ENCODE measurements around the gene CES3. TPM values are rescaled to one million over a fixed set of nuclear protein-coding genes. Genes with fewer than 3 reads are reported as not detected.

Gene CES3
- total RNA-seq, 6 experiments from 2014 or later, result 0.06 to 0.39 (median 0.14) TPM; not detected in 1

DNA sequence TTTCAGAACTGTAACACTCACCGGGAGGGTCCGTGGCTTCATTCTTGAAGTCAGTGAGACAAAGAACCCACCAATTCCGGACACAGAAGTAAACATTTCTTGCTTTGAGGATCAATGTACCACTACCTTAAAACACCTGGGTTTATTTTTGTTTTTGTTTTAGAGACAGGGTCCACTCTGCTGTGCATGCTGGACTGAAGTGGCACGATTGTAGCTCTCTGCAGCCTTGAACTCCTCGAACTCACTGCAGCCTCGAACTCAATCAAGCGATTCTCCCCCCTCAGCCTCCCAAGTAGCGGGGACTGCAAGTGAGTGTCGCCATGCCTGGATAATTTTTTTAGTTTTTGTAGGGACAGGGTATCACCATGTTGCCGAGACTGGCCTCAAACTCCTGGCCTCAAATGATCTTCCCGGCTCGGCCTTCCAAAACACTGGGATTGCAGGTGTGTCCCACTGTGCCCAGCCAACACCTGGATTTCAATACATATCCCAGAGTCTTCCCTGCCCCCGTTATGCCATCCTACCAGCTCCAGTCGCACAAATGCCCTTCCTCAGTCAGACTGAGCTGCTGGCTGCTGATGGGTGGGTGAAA is 14.3 kb downstream of the CES3 start:
- no peak overlapping the region for H3K27ac Mint-ChIP-seq
- H3K27me3 Mint-ChIP-seq (ENCODE audit: insufficient read depth), result peaks cover 3% of the 10 kb centered on the region
- TF ChIP-seq, protein P1, sequence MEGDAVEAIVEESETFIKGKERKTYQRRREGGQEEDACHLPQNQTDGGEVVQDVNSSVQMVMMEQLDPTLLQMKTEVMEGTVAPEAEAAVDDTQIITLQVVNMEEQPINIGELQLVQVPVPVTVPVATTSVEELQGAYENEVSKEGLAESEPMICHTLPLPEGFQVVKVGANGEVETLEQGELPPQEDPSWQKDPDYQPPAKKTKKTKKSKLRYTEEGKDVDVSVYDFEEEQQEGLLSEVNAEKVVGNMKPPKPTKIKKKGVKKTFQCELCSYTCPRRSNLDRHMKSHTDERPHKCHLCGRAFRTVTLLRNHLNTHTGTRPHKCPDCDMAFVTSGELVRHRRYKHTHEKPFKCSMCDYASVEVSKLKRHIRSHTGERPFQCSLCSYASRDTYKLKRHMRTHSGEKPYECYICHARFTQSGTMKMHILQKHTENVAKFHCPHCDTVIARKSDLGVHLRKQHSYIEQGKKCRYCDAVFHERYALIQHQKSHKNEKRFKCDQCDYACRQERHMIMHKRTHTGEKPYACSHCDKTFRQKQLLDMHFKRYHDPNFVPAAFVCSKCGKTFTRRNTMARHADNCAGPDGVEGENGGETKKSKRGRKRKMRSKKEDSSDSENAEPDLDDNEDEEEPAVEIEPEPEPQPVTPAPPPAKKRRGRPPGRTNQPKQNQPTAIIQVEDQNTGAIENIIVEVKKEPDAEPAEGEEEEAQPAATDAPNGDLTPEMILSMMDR (IDR thresholded peaks at IDR 0.05), result no peak

DNA sequence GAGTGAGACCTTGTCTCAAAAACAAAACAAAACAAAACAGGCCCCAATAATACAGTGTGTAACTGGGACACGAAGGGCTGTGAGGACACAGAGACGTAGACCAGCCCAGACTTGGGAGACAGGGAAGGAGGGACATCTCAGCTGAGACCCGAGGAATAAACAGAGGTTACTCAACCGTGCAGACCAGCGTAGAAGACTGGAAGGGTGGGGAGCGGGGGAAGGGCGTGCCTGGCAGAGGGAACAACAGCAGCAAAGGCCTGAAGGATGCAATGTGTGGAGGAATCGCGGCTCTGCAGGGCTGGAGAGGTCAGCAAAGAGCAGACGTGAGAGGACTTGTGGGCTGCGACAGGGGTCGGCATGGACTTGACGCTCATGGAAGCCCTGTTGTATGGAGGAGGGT is 15.7 kb downstream of the CES3 start:
- DNase-seq, result no peak
- no peaks in the 10 kb centered on the region for H3K36me3 Mint-ChIP-seq (ENCODE audit: low read depth)
- H3K27ac Mint-ChIP-seq, result no peak overlapping the region
- H3K27me3 Mint-ChIP-seq (ENCODE audit: insufficient read depth), result peaks cover 3% of the 10 kb centered on the region
- H3K4me1 Mint-ChIP-seq (ENCODE audit: low read depth), result peaks cover 8% of the 10 kb centered on the region
- no peaks in the 10 kb centered on the region for H3K9me3 Mint-ChIP-seq
- H3K4me3 Mint-ChIP-seq, result no peak overlapping the region
- TF ChIP-seq, protein P1 (IDR thresholded peaks at IDR 0.05), result no peak

More for the DNA sequence above, 14.3 kb downstream of the CES3 start:
- Mint-ChIP-seq H3K4me1 (ENCODE audit: low read depth) (peaks cover 20% of the 10 kb centered on the region), H3K36me3 (ENCODE audit: low read depth) (no peaks in the 10 kb centered on the region), H3K9me3 (no peaks in the 10 kb centered on the region), H3K4me3 (no peak overlapping the region)
- no peak for DNase-seq

DNA sequence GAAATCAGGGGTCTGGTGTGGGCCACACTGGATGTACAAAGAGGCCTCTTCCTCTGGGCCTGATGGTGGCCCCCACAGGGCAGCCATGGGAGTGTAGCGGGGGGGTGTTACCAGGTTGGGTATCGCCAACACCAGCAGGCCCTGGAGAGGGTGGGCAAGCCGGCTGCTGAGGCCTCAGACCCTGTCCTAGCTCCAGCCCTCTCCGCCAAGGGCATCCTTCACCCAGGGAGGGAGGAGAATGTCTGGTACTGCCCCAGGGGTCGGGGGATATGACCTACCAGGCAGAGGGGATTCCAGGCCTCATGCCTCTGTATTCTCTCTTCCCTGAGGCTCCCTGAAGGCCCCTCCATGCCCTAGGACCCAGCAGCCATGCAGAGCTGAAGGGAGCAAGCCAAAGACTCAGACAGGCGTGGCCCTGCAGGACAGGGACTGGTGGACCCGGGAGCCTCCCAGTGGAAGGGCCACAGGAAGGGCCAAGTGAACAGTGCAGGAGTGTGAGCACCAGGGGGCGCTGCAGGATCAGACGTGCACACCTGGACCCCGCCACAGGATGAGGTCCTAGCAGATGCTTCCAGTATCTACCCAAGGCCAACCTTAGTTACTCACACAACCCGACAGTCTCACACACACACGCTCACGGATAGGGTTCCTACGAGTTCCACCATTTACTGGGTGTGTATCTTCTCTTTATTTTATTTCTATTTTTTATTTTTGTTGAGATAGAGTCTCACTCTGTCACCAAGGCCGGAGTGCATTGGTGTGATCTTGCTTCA is 16.5 kb downstream of the CES3 start:
- Mint-ChIP-seq H3K4me3 (no peak overlapping the region), H3K27ac (no peak overlapping the region), H3K36me3 (ENCODE audit: low read depth) (no peaks in the 10 kb centered on the region), H3K4me1 (ENCODE audit: low read depth) (peaks cover 6% of the 10 kb centered on the region; the same call in 1 of the 2 replicates), H3K9me3 (no peaks in the 10 kb centered on the region), H3K27me3 (ENCODE audit: insufficient read depth) (peaks cover 10% of the 10 kb centered on the region)
- TF ChIP-seq, protein P1 (IDR thresholded peaks at IDR 0.05), result peak; percentile 99
- DNase-seq, result peak; percentile 70

DNA sequence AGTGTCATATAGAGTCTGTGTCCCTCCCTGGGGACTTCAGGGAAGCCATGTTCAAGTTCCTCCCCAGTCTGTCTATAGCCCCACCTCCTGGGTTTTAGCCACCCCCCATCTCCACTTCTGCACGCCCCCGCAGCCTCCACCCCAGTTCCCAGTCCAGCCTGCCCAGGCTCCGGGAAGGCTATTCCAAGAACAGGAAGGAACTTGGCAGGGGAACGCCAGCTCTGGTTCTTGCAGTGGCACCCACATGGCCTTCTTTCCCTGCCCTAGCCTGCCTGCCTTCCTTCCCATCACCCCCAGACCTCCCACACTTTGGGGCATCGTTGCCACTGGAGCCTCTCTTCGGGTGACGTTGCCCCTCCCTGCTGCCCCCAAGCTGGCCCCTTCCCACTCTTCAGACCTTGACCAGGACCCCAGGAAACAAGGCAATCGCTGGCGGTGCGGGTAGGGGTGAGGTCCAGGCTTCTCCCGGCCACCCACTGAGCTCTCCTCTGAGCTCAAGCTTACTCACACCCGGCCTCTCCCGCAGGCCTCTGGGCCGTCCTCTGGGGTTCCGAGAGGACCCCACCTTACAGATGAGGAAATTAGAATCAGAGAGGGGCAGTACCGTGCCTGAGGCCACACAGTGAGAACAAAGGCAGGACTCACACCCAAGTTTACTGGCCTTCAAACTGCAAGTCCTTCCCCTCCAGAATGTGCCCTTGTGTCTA is 18.1 kb downstream of the CES3 start:
- Mint-ChIP-seq H3K4me3 (no peak overlapping the region), H3K27ac (no peak overlapping the region), H3K9me3 (no peaks in the 10 kb centered on the region), H3K4me1 (ENCODE audit: low read depth) (0 out of 2 replicates have a peak, but pooled peaks cover 6% of the 10 kb centered on the region), H3K27me3 (ENCODE audit: insufficient read depth) (peaks cover 10% of the 10 kb centered on the region), H3K36me3 (ENCODE audit: low read depth) (no peaks in the 10 kb centered on the region)
- no peak for DNase-seq
- TF ChIP-seq, protein P1 (IDR thresholded peaks at IDR 0.05), result no peak

DNA sequence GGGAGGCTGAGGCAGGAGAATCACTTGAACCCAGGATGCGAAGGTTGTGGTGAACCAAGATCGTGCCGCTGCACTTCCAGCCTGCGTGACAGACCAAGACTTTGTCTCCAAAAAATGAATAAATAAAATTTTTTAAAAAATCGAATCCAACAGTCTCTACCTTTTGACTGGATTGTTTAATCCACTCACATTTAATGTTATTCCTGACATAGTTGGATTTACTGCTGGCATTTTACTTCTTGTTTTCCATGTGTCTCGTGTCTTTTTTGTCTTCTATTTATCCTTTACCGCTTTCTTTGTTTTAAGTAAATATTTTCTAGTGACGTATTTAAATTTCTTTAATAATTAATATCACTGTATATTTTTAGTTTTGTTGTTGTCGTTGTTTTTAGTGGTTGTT is 22.0 kb downstream of the CES3 start:
- Mint-ChIP-seq H3K36me3 (ENCODE audit: low read depth) (no peaks in the 10 kb centered on the region), H3K27me3 (ENCODE audit: insufficient read depth) (peaks cover 13% of the 10 kb centered on the region), H3K4me1 (ENCODE audit: low read depth) (peaks cover 1% of the 10 kb centered on the region), H3K4me3 (no peak overlapping the region), H3K9me3 (no peaks in the 10 kb centered on the region), H3K27ac (no peak overlapping the region)
- DNase-seq, result no peak
- TF ChIP-seq, protein P1 (IDR thresholded peaks at IDR 0.05), result no peak

All from HFFc6 (cell line).